Gastroesophageal sphincter (tissue), 4 donors: Measurements from ENCODE around the gene ABCA9. TPM values are rescaled to one million over a fixed set of nuclear protein-coding genes. Genes with fewer than 3 reads are reported as not detected.

Source experiments
- ATAC-seq: fragments of 150-250 bp; one replicate; pipeline ENCODE4 v1.9.1; 2016; ENCODE audit warnings: mild to moderate bottlenecking, moderate library complexity
- H3K27ac ChIP-seq, 4 donors: fragments of 200-600 bp; sonication (generic) in 3 of 4; 1 replicate in 3 of 4; 2 replicates in 1 of 4; pipeline ENCODE4 v1.5.1; 2016 to 2019
- H3K27me3 ChIP-seq: fragments of 200-600 bp; sonication (generic); one replicate; pipeline ENCODE4 v1.5.1; 2019
- H3K36me3 ChIP-seq, 2 donors: fragments of 200-600 bp; sonication (generic); one replicate each; pipeline ENCODE4 v1.5.1; 2019; ENCODE audit warnings: control low read depth in 1 of 2
- H3K4me1 ChIP-seq, 3 donors: fragments of 200-600 bp; sonication (generic); 1 replicate in 2 of 3; 2 replicates in 1 of 3; pipeline ENCODE4 v1.5.1; 2016 to 2019; ENCODE audit warnings: control low read depth in 2 of 3
- H3K4me3 ChIP-seq, 2 donors: fragments of 200-600 bp; sonication (generic); one replicate each; pipeline ENCODE4 v1.5.1; 2019; ENCODE audit warnings: mild to moderate bottlenecking in 1 of 2, moderate library complexity in 1 of 2
- H3K9me3 ChIP-seq, 3 donors: fragments of 200-600 bp; sonication (generic); one replicate each; pipeline ENCODE4 v1.5.1; 2017 to 2019; ENCODE audit warnings: control low read depth in 2 of 3
- CTCF ChIP-seq, 4 experiments: fragments of 200-600 bp in 2 of 4; fragments of 450-650 bp in 2 of 4; sonication (generic) in 1 of 4; IDR thresholded peaks; one replicate each; pipeline ENCODE4 v1.5.1; 2017 to 2019; ENCODE audit warnings: antibody characterized with exemption in 4 of 4, mild to moderate bottlenecking in 2 of 4, moderate library complexity in 2 of 4
- EP300 ChIP-seq: sonication (generic); formaldehyde crosslinking; IDR thresholded peaks from one replicate; pipeline ENCODE4 v1.6.1; 2017; ENCODE audit warnings: antibody characterized with exemption, mild to moderate bottlenecking
- POLR2A ChIP-seq, 2 donors: fragments of 450-650 bp; IDR thresholded peaks; one replicate each; pipeline ENCODE4 v1.6.1; 2017; ENCODE audit warnings: antibody characterized with exemption in 2 of 2, mild to moderate bottlenecking in 2 of 2, moderate library complexity in 1 of 2
- POLR2AphosphoS5 ChIP-seq: sonication (generic); formaldehyde crosslinking; IDR thresholded peaks from one replicate; pipeline ENCODE4 v1.6.1; 2017; ENCODE audit warnings: antibody characterized with exemption
- WGBS, 2 donors: methylation state at CpG; one replicate each; pipeline ENCODE4 v1.1.5; 2018; ENCODE audit warnings: low coverage in 1 of 2; 5-methylcytosine and 5-hydroxymethylcytosine counted together
- total RNA-seq, 4 donors: library from RNA; depleted of rRNA; stranded (reverse); fragments of >200 nt; gene quantifications; one replicate each; pipeline ENCODE4 v1.1.0, GENCODE V29; 2016

Gene ABCA9
- total RNA-seq, 4 donors from 2014 or later = 18.3 to 64.6 (median 26.5) TPM

- ATAC-seq = no peak
- Histone ChIP-seq H3K27me3 (no peaks in the 10 kb centered on the region), H3K4me1 (no peaks in the 10 kb centered on the region), H3K27ac (no peak overlapping the region), H3K9me3 (peaks cover 0 to 10% (median 0%) of the 10 kb centered on the region in 3 donors), H3K36me3 (peaks cover 0 to 7% of the 10 kb centered on the region in 2 donors), H3K4me3 (no peak overlapping the region)
- WGBS, 2 donors = 57 to 62% methylated on average over 2 of the region's 2 CpGs
- TF ChIP-seq POLR2A (IDR thresholded peaks at IDR 0.05) (no peak), EP300 (no peak), CTCF (IDR thresholded peaks at IDR 0.05) (no peak), POLR2AphosphoS5 (no peak)
Measured at GRCh38 chr17:69055334-69055733, 5.4 kb downstream of the ABCA9 start.

- Histone ChIP-seq H3K9me3 (peaks cover 0 to 3% (median 0%) of the 10 kb centered on the region in 3 donors), H3K4me1 (no peaks in the 10 kb centered on the region), H3K27ac (peak overlapping the region in 2 of 4 donors; percentile 29 to 53), H3K36me3 (no peaks in the 10 kb centered on the region), H3K4me3 (no peak overlapping the region), H3K27me3 (no peaks in the 10 kb centered on the region)
- TF ChIP-seq POLR2AphosphoS5 (peak; percentile 64), CTCF (IDR thresholded peaks at IDR 0.05) (no peak), POLR2A (IDR thresholded peaks at IDR 0.05) (no peak), EP300 (no peak)
- WGBS, 2 donors = 48 to 55% methylated on average over 5 of the region's 5 CpGs
- no peak for ATAC-seq
Measured at GRCh38 chr17:69050999-69051775, 9.5 kb downstream of the ABCA9 start.

GRCh38 chr17:69048634-69049033, 12.1 kb downstream of the ABCA9 start:
- Histone ChIP-seq H3K4me3 (no peak overlapping the region), H3K9me3 (no peaks in the 10 kb centered on the region), H3K27me3 (no peaks in the 10 kb centered on the region), H3K36me3 (peaks cover 0 to under 1% of the 10 kb centered on the region in 2 donors), H3K4me1 (no peaks in the 10 kb centered on the region), H3K27ac (peak overlapping the region in 2 of 4 donors; percentile 53 to 56)
- 84 to 100% methylated on average over 2 of the region's 2 CpGs for WGBS, 2 donors
- no peak for ATAC-seq
- TF ChIP-seq CTCF (IDR thresholded peaks at IDR 0.05) (no peak), POLR2A (IDR thresholded peaks at IDR 0.05) (no peak), POLR2AphosphoS5 (no peak), EP300 (no peak)

- H3K9me3 ChIP-seq = no peaks in the 10 kb centered on the region
- WGBS, 2 donors = 26 to 37% methylated on average over 2 of the region's 3 CpGs
- no peaks in the 10 kb centered on the region for H3K4me1 ChIP-seq
- no peak overlapping the region for H3K4me3 ChIP-seq
- ATAC-seq = peak; percentile 92
- TF ChIP-seq POLR2AphosphoS5 (peak; percentile 40), CTCF (IDR thresholded peaks at IDR 0.05) (no peak)
- H3K36me3 ChIP-seq = peaks cover 0 to 11% of the 10 kb centered on the region in 2 donors
- H3K27ac ChIP-seq = peak overlapping the region in 3 of 4 donors; percentile 55 to 64 (median 63)
- H3K27me3 ChIP-seq = no peaks in the 10 kb centered on the region
Measured at GRCh38 chr17:69047368-69048263, 13.1 kb downstream of the ABCA9 start.
